Stimulated activated CD4-positive, alpha-beta T cell treated with anti-CD3 and anti-CD28 coated beads, Interleukin-1b, Interleukin-23, amount 100 ng/mL, for 4 hours (primary cell): ENCODE measurements around the gene CBX1.
A peak's percentile ranks its signal among the peaks of the same experiment; 100 is the strongest.

ENCODE experiments used
- DNase-seq, 2 donors: peaks; one replicate each; pipeline ENCODE4 v3.0.0-alpha.2; 2020; ENCODE audit warnings: low read depth in 2 of 2

CBX1 gene

DNA sequence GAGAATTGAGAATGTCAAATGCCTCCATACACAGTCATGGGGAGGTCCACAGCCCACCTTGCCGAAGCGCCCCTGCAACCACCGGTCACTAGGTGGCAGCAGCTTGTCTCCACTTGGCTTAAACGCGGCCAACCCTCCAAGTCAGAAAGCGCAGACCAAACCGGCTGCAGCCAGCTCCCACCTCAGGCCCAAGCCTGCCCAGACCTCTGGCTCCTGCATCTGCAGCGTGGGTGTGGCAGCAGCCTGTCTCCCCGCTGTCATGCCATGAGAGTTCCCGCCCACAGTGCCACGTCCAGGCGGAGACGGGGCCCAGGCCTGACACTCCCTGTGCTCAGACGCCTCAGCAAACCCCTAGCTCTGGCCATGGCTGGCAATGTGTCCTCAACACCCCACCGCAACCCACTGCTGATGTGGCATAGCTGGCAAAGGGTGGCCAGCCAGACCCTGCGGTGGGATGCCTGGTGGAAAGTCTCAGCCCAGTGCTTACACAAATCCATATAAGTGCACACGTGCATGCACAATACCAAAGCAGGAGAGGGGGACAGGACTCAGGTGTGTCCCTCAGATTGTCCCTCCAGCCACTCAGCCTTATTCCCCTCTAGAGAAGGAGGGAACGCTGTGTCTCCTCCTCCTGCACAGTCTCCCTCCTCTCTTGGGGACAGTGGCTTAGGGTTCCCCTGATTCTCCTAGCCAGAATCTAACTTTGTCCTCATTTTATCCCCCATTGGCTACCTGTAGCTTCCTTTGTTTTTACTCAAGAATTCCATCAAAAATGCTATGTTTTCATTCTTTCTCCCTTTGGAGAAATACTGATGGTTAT, 74.6 kb downstream of the CBX1 start:
- DNase-seq: peak; percentile 59 to 61

- DNase-seq: no peak
Observed at GRCh38 chr17:48025904-48026501, 75.3 kb downstream of the CBX1 start.

DNA sequence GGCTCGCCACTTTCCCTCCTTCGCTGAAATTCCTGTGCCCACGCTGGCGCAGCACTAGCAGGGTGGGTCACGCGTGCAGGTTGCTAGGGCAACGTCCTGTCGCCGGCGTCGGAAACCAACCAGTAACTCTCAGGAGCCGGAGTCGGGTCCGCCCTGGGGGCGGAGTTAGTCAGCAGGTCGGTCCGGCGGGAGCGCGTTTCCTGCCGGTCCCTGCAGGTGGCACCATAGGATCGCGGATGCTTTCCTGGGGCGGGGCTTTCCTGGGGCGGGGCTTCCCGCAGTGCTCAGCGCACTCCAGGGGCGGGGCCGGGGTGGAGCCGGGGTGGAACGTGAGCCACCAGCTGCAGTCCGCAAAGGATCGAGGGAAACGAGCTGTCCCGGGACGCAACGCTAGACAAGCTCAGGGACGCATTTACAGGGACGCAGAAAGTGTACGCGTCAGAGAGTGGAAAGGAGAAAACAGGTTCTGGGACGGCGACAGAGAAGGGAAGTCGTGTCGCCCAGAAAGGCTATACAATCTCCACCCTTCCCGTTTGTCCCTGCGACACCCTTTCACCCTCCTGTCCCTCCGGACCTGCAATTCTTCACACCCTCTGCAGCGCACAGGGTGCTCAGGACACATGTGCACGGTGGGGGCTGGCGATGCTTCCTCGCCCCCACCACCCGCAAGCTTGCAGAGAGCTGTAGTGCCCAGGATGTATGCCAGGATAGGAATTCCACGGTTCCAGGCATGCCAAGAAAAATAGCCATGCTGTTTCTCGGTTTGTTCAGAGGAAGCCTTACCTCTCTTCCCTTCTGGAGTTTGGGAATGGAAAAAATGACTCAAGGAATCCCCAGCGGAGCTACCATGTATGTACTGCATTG, 76.0 kb downstream of the CBX1 start:
- DNase-seq: peak; percentile 99

DNA sequence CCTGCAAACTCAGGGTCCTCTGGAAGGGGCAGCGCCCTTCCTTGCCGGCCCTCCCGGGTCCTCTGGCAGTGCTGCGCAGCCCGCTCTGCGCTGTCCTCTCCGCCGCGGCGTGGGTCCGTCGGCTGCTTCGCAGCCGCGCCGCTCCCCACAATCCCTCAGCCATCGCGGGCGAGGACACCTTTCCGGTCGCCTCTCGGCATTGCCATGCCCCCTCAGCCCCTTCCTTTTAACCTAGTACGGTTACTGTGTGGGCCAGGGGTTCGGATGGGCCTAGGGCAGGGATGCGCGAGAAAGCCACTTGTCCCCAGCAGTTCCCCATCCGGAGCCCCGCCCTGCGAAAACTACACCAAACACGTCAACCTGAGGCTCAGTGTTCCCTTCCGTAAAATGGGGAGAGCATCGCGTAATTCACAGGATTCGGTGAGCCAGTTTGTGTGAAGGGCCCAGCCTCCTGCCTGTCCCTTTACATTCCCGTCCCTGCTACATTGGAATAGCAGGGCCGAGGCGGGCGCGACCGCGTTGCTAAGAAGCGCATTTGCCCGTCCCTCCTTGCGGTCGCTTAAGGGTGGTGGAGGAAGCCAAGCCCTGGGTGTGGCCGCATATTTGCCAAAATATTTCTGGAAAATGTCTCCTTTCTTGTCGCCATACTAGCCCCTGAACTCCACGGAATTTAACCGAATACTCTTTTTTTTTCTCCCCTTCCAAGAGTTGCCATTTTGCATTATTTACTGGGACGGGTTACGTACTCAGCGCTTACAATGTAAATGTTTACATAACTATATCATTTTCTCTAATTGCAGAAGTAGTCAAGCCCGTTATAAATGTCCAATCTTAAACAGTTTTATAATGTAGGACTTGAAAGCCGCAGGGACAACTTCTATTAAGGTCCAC, 76.9 kb downstream of the CBX1 start:
- no peak for DNase-seq

DNA sequence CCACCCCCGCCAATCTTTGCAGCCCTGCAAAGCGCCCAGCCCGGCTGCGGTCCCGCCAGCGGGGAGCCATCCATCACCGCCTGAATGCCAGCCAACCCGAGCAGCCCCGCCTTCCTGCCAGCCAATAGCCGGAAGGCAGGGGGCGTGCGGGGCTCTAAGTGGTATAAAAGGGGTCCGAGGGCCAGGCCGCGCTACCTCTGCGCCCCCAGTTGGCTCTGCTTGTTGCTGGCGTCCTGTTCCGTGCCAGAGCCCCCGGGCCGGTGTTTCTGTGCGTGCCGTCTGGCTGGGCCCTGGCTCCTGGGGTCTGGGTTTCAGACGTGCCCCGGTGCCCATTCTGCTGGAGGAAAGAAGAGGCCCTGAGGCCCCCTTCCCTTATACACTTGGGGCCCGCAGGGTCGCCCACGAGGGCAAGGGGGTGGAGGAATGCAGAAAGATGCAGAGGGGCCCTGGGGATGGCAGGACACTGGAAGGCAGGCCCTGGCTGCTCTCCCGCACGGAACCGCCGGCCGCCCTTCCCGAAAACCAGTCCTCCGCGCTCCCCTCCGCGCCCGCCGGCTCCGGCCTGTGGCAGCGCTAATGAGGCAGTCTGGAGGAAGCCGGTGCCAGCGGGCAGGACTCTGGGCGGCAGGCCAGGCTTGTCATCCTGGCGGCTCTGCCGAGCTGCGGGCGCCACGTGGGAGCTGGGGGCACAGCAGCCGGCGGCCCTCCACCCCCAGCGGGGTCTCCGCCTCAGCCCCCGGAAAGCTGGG, 77.7 kb downstream of the CBX1 start:
- DNase-seq: peak in 1 of 2 donors; percentile 35

GRCh38 chr17:48022901-48023300, 78.4 kb downstream of the CBX1 start:
- DNase-seq: no peak

- no peak for DNase-seq
Observed at GRCh38 chr17:48021934-48022333, 79.3 kb downstream of the CBX1 start.
